Panc1 (cell line): ENCODE measurements around the gene DUSP9. TPM values are rescaled to one million over a fixed set of nuclear protein-coding genes. Genes with fewer than 3 reads are reported as not detected.

Experiments used
- ATAC-seq: fragments of 200-7000 bp; cut with Tn5 transposase; 2 replicates; pipeline ENCODE4 v1.9.1; 2020; ENCODE audit warnings: mild to moderate bottlenecking, moderate library complexity
- BruUV-seq: library from RNA; stranded (reverse); fragments of 400-500 nt; replicated peaks from 2 replicates; lab custom pipeline; 2021; lab: Mats Ljungman, UMichigan
- CTCF ChIA-PET: fragments of 300-600 bp; sonication (Branson Sonifier 250); formaldehyde crosslinking; loops from one replicate; lab custom pipeline; 2022; ENCODE audit warnings: antibody characterized with exemption; lab: Charles Lee
- POLR2A ChIA-PET: fragments of 300-600 bp; sonication (Branson Sonifier 250); formaldehyde crosslinking; loops from one replicate; lab custom pipeline; 2022; ENCODE audit warnings: antibody characterized with exemption; lab: Charles Lee
- DNase-seq: peaks from one replicate; pipeline ENCODE4 v3.0.0-alpha.2; 2010; ENCODE audit warnings: low read depth, low spot score
- H3K27ac ChIP-seq: 2 replicates; pipeline ENCODE4 v1.5.1; 2011; ENCODE audit warnings: mild to moderate bottlenecking, low read length, inconsistent platforms
- H3K27me3 ChIP-seq: fragments of 200-500 bp; sonication (Bioruptor generic); 2 replicates; pipeline ENCODE4 v1.6.0; 2014; ENCODE audit warnings: low read length, inconsistent platforms; ENCODE audit not compliant: control insufficient read depth, insufficient read depth
- H3K36me3 ChIP-seq: fragments of 200-500 bp; sonication (Bioruptor generic); 2 replicates; pipeline ENCODE4 v1.5.1; 2014; ENCODE audit warnings: inconsistent platforms, mild to moderate bottlenecking, low read length, moderate library complexity; ENCODE audit not compliant: control insufficient read depth, insufficient read depth
- H3K4me1 ChIP-seq: 2 replicates; pipeline ENCODE4 v1.5.1; 2011; ENCODE audit warnings: inconsistent platforms, mild to moderate bottlenecking, low read length, moderate library complexity; ENCODE audit not compliant: control insufficient read depth, insufficient read depth
- H3K4me3 ChIP-seq, 2 experiments: 2 replicates each; pipeline ENCODE4 v1.5.1; 2011 to 2012; ENCODE audit warnings: low read depth in 2 of 2, low read length in 2 of 2, mild to moderate bottlenecking in 2 of 2, inconsistent platforms in 1 of 2, moderate library complexity in 1 of 2
- H3K9me3 ChIP-seq: fragments of 200-500 bp; sonication (Bioruptor generic); 2 replicates; pipeline ENCODE4 v1.5.1; 2014; ENCODE audit warnings: low read depth, mild to moderate bottlenecking, inconsistent platforms, low read length, moderate library complexity; ENCODE audit not compliant: control insufficient read depth, insufficient read depth
- POLR2AphosphoS5 ChIP-seq: IDR thresholded peaks from 2 replicates; pipeline ENCODE4 v1.6.1; 2012; ENCODE audit warnings: mild to moderate bottlenecking, low read depth, low read length, moderate library complexity
- TCF7L2 ChIP-seq: IDR thresholded peaks from 2 replicates; pipeline ENCODE4 v1.6.1; 2011; ENCODE audit warnings: mild to moderate bottlenecking, low read depth, low read length, inconsistent platforms
- in situ Hi-C: cut with HindIII; loops from 2 replicates; pipeline ENCODE4 v1.10.0; 2016; ENCODE audit warnings: low sequenced_read_pairs, low pct_unique_long_range_greater_than_20kb
- intact Hi-C: fragments of 100-400 bp; cut with micrococcal nuclease; formaldehyde crosslinking; loops from one replicate; pipeline ENCODE4 v1.10.0; 2022; ENCODE audit not compliant: unreplicated experiment
- total RNA-seq: library from RNA; stranded (reverse); gene quantifications from one replicate; pipeline ENCODE4 v1.2.1, GENCODE V29; 2021; ENCODE audit not compliant: unreplicated experiment
- TF ChIP-seq, protein P1 (sequence below): fragments of 450-650 bp; IDR thresholded peaks from 2 replicates; pipeline ENCODE4 v1.5.1; 2017; ENCODE audit warnings: mild to moderate bottlenecking
- TF ChIP-seq, protein P2 (sequence below), 2 experiments: IDR thresholded peaks; 2 replicates each; pipeline ENCODE4 v1.6.1; 2011 to 2012; ENCODE audit warnings: low read depth in 2 of 2, control low read depth in 1 of 2, low read length in 1 of 2, mild to moderate bottlenecking in 1 of 2, moderate library complexity in 1 of 2; ENCODE audit not compliant: insufficient read depth in 1 of 2

Gene DUSP9
- total RNA-seq, 1 experiment from 2014 or later: 7.1 TPM

DNA sequence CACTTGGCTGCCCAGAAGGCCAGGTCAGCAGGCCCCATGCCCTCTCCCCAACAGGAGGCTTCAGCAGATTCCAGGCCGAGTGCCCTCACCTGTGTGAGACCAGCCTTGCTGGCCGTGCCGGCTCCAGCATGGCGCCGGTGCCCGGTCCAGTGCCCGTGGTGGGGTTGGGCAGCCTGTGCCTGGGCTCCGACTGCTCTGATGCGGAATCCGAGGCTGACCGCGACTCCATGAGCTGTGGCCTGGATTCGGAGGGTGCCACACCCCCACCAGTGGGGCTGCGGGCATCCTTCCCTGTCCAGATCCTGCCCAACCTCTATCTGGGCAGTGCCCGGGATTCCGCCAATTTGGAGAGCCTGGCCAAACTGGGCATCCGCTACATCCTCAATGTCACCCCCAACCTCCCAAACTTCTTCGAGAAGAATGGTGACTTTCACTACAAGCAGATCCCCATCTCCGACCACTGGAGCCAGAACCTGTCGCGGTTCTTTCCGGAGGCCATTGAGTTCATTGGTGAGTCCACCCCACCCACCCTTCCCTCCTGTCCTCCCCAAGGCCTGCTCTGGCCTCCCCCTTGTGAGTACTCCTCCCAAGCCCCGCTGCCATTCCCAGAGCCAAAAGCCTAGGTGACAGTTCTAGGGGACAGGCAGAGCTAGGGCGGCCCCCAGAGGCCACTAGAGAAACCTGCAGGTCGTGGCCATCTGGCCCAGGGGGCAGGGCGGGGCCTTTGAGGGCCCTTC is 2.3 kb downstream of the DUSP9 start:
- TF ChIP-seq, protein P1, sequence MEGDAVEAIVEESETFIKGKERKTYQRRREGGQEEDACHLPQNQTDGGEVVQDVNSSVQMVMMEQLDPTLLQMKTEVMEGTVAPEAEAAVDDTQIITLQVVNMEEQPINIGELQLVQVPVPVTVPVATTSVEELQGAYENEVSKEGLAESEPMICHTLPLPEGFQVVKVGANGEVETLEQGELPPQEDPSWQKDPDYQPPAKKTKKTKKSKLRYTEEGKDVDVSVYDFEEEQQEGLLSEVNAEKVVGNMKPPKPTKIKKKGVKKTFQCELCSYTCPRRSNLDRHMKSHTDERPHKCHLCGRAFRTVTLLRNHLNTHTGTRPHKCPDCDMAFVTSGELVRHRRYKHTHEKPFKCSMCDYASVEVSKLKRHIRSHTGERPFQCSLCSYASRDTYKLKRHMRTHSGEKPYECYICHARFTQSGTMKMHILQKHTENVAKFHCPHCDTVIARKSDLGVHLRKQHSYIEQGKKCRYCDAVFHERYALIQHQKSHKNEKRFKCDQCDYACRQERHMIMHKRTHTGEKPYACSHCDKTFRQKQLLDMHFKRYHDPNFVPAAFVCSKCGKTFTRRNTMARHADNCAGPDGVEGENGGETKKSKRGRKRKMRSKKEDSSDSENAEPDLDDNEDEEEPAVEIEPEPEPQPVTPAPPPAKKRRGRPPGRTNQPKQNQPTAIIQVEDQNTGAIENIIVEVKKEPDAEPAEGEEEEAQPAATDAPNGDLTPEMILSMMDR: peak; percentile 82
- TF ChIP-seq POLR2AphosphoS5: no peak
- Histone ChIP-seq H3K36me3 (no peaks in the 10 kb centered on the region), H3K27ac (no peak overlapping the region), H3K4me1 (peaks cover 5% of the 10 kb centered on the region; the same call in 1 of the 2 replicates), H3K27me3 (no peaks in the 10 kb centered on the region; the same call in 1 of the 2 replicates), H3K9me3 (no peaks in the 10 kb centered on the region), H3K4me3 (no peak overlapping the region)
- ChIA-PET POLR2A (no interaction called here), CTCF (interaction anchor here (1.2 to 1.3 kb wide), 2 partner anchors 68 to 109 kb away, joined by 3 read pairs; no protein-coding TSS in a partner anchor)
- DNase-seq (no peak), ATAC-seq (peak; percentile 76)
- intact Hi-C loops (loop anchor here (5.0 kb wide), 1 partner anchor 112 kb away; no protein-coding TSS in a partner anchor), in situ Hi-C loops (no loop called here)
- BruUV-seq: no TSS peak

DNA sequence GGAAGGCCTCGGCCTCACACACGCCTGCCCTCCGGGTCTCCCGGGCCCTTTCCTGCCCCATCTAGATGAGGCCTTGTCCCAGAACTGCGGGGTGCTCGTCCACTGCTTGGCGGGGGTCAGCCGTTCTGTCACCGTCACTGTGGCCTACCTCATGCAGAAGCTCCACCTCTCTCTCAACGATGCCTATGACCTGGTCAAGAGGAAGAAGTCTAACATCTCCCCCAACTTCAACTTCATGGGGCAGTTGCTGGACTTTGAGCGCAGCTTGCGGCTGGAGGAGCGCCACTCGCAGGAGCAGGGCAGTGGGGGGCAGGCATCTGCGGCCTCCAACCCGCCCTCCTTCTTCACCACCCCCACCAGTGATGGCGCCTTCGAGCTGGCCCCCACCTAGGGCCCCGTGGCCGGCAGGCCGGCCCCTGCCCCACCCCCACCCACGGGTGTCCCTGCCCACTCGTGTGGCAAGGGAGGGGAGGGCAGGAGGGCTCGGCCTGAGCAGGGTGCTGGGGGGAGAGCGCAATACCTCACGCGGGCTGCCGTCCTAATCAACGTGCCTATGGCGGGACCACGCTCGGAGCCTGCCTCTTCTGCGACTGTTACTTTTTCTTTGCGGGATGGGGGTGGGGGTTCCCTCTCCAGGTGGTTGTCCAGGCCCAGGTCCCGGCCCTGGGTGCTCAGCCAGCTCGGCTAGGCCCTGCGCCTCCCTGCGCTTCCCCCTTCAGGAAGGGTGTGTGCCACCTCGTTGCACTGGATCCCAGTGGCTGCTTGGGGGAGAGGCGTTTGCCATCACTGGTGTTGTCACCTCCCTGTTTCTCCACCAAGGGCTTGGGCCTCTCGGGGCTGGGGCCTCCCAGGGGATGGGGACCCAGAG is 3.1 kb downstream of the DUSP9 start:
- Histone ChIP-seq H3K36me3 (no peaks in the 10 kb centered on the region), H3K27me3 (no peaks in the 10 kb centered on the region; the same call in 1 of the 2 replicates), H3K27ac (no peak overlapping the region), H3K4me1 (no peaks in the 10 kb centered on the region), H3K4me3 (no peak overlapping the region), H3K9me3 (no peaks in the 10 kb centered on the region)
- in situ Hi-C loops: no loop called here
- ChIA-PET CTCF (interaction anchor here (0.5 to 1.3 kb wide), 4 partner anchors 16 to 110 kb away, joined by 3 to 4 read pairs (median 4); no protein-coding TSS in a partner anchor), POLR2A (no interaction called here)
- peak; percentile 3 for ATAC-seq
- TF ChIP-seq TCF7L2 (no peak), POLR2AphosphoS5 (no peak)
- TF ChIP-seq, protein P1: peak; percentile 58
- BruUV-seq: no TSS peak
- intact Hi-C loops: loop anchor here (5.0 kb wide), 2 partner anchors 93 to 113 kb away; no protein-coding TSS in a partner anchor
- no peak for DNase-seq

DNA sequence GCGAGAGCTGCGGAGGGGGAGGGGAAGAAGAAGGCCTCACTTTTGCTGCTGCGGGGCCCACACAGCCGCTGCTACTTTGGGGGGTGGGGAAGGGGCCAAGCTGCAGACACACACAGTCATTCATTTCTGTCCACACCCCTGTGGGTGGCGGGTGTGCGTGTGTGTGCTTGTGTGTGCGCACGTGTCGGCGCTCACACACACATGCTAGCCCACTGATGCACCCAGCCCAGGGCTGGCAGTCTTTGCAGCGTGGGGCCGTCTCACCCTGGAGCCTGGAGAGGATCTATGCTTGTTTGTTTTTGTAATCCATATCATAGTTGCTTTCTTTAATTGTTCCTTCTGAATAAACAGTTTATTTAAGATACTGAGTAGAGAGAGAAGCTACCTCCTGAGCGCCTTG is 4.0 kb downstream of the DUSP9 start:
- in situ Hi-C loops (no loop called here), intact Hi-C loops (loop anchor here (5.0 kb wide), 1 partner anchor 94 kb away; no protein-coding TSS in a partner anchor)
- no peaks in the 10 kb centered on the region for H3K36me3 ChIP-seq
- no peaks in the 10 kb centered on the region for H3K9me3 ChIP-seq
- H3K4me1 ChIP-seq: no peaks in the 10 kb centered on the region
- no peak overlapping the region for H3K4me3 ChIP-seq
- ChIA-PET POLR2A (no interaction called here), CTCF (interaction anchor here (0.7 kb wide), 1 partner anchor 17 kb away, joined by 4 read pairs; no protein-coding TSS in a partner anchor)
- no peak overlapping the region for H3K27ac ChIP-seq
- no peaks in the 10 kb centered on the region; the same call in 1 of the 2 replicates for H3K27me3 ChIP-seq
- no peak for ATAC-seq
- TF ChIP-seq POLR2AphosphoS5 (no peak), TCF7L2 (no peak)
- TF ChIP-seq, protein P2, sequence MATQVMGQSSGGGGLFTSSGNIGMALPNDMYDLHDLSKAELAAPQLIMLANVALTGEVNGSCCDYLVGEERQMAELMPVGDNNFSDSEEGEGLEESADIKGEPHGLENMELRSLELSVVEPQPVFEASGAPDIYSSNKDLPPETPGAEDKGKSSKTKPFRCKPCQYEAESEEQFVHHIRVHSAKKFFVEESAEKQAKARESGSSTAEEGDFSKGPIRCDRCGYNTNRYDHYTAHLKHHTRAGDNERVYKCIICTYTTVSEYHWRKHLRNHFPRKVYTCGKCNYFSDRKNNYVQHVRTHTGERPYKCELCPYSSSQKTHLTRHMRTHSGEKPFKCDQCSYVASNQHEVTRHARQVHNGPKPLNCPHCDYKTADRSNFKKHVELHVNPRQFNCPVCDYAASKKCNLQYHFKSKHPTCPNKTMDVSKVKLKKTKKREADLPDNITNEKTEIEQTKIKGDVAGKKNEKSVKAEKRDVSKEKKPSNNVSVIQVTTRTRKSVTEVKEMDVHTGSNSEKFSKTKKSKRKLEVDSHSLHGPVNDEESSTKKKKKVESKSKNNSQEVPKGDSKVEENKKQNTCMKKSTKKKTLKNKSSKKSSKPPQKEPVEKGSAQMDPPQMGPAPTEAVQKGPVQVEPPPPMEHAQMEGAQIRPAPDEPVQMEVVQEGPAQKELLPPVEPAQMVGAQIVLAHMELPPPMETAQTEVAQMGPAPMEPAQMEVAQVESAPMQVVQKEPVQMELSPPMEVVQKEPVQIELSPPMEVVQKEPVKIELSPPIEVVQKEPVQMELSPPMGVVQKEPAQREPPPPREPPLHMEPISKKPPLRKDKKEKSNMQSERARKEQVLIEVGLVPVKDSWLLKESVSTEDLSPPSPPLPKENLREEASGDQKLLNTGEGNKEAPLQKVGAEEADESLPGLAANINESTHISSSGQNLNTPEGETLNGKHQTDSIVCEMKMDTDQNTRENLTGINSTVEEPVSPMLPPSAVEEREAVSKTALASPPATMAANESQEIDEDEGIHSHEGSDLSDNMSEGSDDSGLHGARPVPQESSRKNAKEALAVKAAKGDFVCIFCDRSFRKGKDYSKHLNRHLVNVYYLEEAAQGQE (IDR thresholded peaks at IDR 0.05; ENCODE audit: insufficient read depth in 1 of 2, low read depth in 2 of 2, low read length in 1 of 2): no peak
- BruUV-seq: no TSS peak
- DNase-seq: no peak
